ENCODE results near the gene KCNG1.
A peak's percentile ranks its signal among the peaks of the same experiment; 100 is the strongest.

The KCNG1 gene

GRCh38 chr20:51061418-51062045 lies 38.6 kb upstream of the KCNG1 start:
- no peak for TF ChIP-seq CTCF (IDR thresholded peaks at IDR 0.05; ENCODE audit: low read length, missing control alignments)
- DNase-seq (ENCODE audit: low read depth): no peak

GRCh38 chr20:51060301-51060700 lies 37.4 kb upstream of the KCNG1 start:
- DNase-seq (ENCODE audit: low read depth): no peak
- TF ChIP-seq CTCF (IDR thresholded peaks at IDR 0.05; ENCODE audit: low read length, missing control alignments): no peak
- H3K4me3 ChIP-seq (replicated peaks; ENCODE audit: low read depth, low read length): no peak overlapping the region

More at GRCh38 chr20:51061418-51062045, 38.6 kb upstream of the KCNG1 start:
- no peak overlapping the region for H3K4me3 ChIP-seq (replicated peaks; ENCODE audit: low read depth, low read length)

GRCh38 chr20:51059862-51060261 lies 37.0 kb upstream of the KCNG1 start:
- no peak overlapping the region for H3K4me3 ChIP-seq (replicated peaks; ENCODE audit: low read depth, low read length)
- no peak for DNase-seq (ENCODE audit: low read depth)
- no peak for TF ChIP-seq CTCF (IDR thresholded peaks at IDR 0.05; ENCODE audit: low read length, missing control alignments)

- DNase-seq (ENCODE audit: low read depth): no peak
- no peak overlapping the region for H3K4me3 ChIP-seq (replicated peaks; ENCODE audit: low read depth, low read length)
- TF ChIP-seq CTCF (IDR thresholded peaks at IDR 0.05; ENCODE audit: low read length, missing control alignments): no peak
These were observed 35.1 kb upstream of the KCNG1 start for GRCh38 chr20:51058017-51058416.

GRCh38 chr20:51054233-51054632 lies 31.3 kb upstream of the KCNG1 start:
- no peak overlapping the region for H3K4me3 ChIP-seq (replicated peaks; ENCODE audit: low read depth, low read length)
- DNase-seq (ENCODE audit: low read depth): no peak
- TF ChIP-seq CTCF (IDR thresholded peaks at IDR 0.05; ENCODE audit: low read length, missing control alignments): no peak

GRCh38 chr20:51050531-51051075 lies 27.7 kb upstream of the KCNG1 start:
- H3K4me3 ChIP-seq (replicated peaks; ENCODE audit: low read depth, low read length): no peak overlapping the region
- TF ChIP-seq CTCF (IDR thresholded peaks at IDR 0.05; ENCODE audit: low read length, missing control alignments): no peak
- DNase-seq (ENCODE audit: low read depth): peak; percentile 60
